NCI-H510A (cell line): Measurements from ENCODE around the gene PDXDC1.
"Not testable (repeated sequence)": the region's sequence is repeated elsewhere in the genome, so short reads cannot be mapped to it uniquely, and the experiment has no call there.

Experiments
- DNase-seq: peaks from one replicate; lab custom pipeline; 2025; lab: John Stamatoyannopoulos, UW

PDXDC1 gene

DNA sequence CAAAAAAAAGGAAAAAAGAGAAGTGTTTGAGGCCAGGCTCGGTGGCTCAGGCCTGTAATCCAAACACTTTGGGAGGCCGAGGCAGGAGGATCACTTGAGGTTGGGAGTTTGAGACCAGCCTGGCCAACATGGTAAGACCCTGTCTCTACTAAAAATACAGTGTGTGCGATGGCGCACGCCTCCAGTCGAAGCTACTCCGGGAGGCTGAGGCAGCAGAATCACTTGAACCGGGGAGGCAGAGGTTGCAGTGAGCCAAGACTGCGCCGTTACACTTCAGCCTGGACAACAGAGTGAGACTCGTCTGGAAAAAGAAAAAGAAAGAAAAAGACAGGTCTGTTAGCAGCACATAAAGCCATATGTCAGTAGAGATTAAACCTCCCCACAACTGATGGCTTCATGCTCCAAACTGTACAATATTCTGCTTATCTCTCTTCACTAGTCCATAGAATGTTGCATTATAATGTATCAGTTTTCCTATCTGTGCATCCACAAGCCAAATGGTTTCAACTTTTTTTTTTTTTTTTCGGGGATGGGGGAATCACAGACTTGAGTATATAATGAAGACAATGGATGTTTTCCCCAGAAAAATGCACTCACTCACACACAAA is 3.1 kb upstream of the PDXDC1 start:
- not testable (repeated sequence) for DNase-seq

DNA sequence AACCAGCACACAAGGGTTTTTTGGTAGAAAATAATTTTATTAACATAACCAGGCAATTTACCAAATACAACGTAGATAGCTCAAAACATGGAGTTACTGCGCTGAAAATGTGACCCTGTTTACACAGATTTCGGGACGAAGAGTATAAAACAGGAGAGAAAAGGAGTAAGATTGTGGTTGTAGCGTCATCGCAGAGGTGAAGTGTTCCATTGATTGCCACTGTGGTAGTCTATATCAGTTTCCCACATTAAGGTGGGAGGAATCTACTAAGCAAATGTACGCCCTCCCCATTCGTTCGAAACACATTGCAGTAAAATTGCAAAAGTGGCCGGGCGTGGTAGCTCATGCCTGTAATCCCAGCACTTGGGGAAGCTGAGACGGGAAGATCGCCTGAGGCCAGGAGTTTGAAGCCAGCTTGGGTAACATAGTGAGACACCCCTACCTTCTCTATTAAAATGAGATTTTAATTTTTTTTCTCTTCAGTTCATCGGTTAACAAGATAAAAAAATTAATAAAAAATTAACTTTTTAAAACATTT is 972 bp upstream of the PDXDC1 start:
- DNase-seq = not testable (repeated sequence)

DNA sequence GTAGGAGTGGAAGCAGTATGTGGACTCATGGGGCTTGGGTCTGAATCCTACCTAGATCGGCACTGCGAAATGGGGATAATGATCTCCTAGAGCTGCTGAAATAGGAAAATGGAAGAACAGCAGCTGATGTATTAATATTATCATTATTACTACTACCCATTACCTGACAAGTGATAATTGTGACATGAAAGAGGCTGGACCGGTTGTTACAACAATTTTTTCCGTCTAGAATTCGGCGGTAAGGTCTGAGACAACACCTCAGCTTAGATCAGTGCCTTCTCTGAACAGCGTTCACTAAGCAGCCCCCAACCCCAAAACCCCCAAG is 533 bp upstream of the PDXDC1 start:
- not testable (repeated sequence) for DNase-seq

GRCh38 chr16:14975418-14976194 is 780 bp downstream of the PDXDC1 start:
- not testable (repeated sequence) for DNase-seq

- not testable (repeated sequence) for DNase-seq
These were observed 2.3 kb downstream of the PDXDC1 start for GRCh38 chr16:14976971-14977736.

DNA sequence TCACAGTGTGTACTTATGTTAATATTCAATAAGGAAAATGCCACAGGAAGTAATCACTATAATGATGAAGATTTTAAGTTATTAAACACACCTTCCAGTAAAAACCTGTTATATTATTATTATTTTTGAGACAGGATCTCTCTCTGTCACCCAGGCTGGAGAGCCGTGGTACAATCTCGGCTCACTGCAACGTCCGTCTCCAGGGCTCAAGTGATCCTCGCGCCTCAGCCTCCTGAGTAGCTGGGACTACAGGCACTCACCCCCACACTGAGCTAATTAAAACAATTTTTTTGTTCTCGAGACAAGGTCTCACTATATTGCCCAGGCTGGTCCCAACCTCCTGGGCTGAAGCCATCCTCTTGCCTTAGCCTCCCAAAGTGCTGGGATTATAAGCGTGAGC is 3.5 kb downstream of the PDXDC1 start:
- DNase-seq = not testable (repeated sequence)

GRCh38 chr16:14978908-14979307 is 4.1 kb downstream of the PDXDC1 start:
- DNase-seq = not testable (repeated sequence)

- not testable (repeated sequence) for DNase-seq
These were observed 6.4 kb downstream of the PDXDC1 start for GRCh38 chr16:14981234-14981633.

DNA sequence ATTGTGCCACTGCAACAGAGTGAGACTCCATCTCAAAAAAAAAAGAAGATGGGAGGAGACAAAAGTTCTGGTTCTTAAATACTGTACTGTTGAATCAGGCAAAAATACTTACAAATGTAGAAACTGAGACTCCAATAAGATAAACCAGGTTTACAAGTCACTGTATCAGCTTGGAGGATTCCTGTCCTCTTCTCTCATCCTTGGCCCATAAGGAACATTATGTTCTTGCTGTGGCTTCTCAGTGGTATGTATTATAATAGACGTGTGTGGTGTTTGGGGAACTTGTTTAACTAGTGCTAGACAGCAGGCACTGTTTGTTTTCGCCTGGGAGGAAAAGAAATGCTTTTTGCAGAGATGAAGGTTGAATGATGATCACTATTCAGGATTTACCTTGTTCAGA is 7.7 kb downstream of the PDXDC1 start:
- DNase-seq = not testable (repeated sequence)

DNA sequence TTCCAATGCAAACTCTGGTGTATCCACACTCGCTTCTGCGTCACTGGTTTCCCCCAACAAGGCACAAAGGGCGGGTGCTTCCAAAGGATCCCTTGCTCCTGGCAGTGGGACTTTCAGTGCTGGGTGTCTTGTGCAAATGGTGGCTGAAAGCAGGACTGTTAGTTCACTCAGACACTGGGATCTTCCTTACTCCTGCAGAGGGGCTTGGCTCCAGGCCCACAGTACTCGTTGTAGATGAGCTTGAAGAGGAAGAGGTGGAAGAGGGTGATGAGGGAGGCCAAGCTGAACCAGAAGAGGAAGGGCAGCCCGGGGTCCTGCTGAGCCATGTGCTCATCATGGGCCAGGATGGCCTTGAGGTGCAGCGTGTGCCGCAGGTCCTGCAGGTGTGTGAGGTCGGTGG is 13.3 kb downstream of the PDXDC1 start:
- DNase-seq = not testable (repeated sequence)

GRCh38 chr16:14988661-14989191 is 13.9 kb downstream of the PDXDC1 start:
- not testable (repeated sequence) for DNase-seq

GRCh38 chr16:14989291-14990281 is 14.8 kb downstream of the PDXDC1 start:
- DNase-seq = not testable (repeated sequence)

DNA sequence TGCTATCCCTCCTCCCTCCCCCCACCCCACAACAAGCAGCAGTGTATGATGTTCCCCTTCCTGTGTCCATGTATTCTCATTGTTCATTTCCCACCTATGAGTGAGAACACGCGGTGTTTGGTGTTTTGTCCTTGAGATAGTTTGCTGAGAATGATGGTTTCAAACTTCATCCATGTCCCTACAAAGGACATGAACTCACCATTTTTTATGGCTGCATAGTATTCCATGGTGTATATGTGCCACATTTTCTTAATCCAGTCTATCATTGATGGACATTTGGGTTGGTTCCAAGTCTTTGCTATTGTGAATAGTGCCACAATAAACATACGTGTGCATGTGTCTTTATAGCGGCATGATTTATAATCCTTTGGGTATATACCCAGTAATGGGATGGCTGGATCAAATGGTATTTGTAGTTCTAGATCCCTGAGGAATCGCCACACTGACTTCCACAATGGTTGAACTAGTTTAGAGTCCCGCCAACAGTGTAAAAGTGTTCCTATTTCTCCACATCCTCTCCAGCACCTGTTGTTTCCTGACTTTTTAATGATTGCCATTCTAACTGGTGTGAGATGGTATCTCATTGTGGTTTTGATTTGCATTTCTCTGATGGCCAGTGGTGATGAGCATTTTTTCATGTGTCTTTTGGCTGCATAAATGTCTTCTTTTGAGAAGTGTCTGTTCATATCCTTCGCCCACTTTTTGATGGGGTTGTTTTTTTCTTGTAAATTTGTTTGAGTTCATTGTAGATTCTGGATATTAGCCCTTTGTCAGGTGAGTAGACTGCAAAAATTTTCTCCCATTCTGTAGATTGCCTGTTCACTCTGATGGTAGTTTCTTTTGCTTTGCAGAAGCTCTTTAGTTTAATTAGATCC is 18.7 kb downstream of the PDXDC1 start:
- DNase-seq = not testable (repeated sequence)

- DNase-seq = not testable (repeated sequence)
These were observed 21.9 kb downstream of the PDXDC1 start for GRCh38 chr16:14996702-14997101.

- DNase-seq = not testable (repeated sequence)
These were observed 23.5 kb downstream of the PDXDC1 start for GRCh38 chr16:14998300-14998699.

DNA sequence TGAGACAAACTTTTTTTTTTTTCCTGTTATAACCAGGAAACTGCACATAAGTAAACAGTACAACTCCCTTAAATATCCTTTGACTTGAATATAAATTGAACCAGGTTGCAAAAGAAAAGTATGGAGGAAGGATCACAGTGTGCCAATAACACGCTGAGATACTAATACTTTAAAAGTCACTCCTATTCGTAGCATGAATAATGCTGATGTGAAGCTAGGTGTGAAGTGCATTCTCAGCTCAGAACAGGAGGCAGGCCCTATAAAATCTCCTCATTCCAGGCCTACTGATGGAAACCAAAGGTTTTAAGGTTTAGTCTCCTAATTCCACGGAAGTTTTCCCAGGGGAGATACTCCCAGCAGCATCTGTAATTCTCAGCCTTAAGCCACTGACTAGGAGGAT is 25.0 kb downstream of the PDXDC1 start:
- not testable (repeated sequence) for DNase-seq

DNA sequence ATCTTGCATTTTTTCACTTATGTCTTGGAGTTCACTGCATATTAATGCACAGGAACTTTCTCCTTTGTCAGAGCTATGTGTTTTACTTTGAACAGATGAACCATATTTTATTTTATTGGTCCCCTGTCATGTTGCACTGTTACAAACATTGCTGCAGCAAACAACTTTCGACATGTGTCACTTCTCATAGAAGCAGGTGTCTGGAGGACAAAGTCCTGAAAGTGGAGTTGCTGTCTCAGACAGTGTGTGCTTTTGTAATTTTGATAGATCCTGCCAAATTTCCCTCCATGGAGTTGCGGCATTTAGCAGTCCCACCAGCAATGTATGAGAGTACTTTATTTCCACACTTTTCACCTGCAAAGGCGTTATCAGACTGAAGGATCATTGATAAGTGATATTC is 27.6 kb downstream of the PDXDC1 start:
- not testable (repeated sequence) for DNase-seq

GRCh38 chr16:15005357-15006132 is 30.7 kb downstream of the PDXDC1 start:
- not testable (repeated sequence) for DNase-seq

DNA sequence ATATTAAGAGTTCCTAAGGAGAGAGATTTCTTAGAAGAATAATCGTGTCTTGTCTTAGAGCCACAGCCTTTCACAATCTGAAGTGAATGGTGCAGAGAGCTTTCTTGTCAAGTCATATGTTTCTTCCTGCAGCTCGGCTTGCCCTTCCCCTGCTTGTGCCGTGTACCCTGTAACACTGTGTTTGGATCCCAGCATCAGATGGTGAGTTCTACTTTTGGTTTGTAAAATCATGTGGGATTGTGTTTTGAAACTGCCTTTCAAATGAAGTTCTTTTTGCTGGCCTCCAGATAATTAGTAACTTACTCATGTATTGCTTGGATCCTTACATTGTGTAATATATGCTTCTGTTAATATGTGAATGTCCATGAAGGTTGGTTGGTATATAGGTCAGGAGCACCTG is 33.8 kb downstream of the PDXDC1 start:
- not testable (repeated sequence) for DNase-seq
